Measurements from ENCODE around the gene NAV3. TPM values are rescaled to one million over a fixed set of nuclear protein-coding genes. Genes with fewer than 3 reads are reported as not detected.

NAV3 gene
- total and polyA plus RNA-seq, 4 donors, result 0.25 to 40.3 (median 3.9) TPM

- Histone ChIP-seq H3K4me1 (ENCODE audit: control insufficient read depth in 1 of 2, insufficient read depth in 2 of 2, low read length in 2 of 2) (no peaks in the 10 kb centered on the region), H3K27me3 (ENCODE audit: control insufficient read depth in 1 of 2, insufficient read depth in 2 of 2, low read length in 1 of 2) (no peaks in the 10 kb centered on the region), H3K4me3 (ENCODE audit: low read length in 2 of 2) (no peak overlapping the region), H3K9me3 (ENCODE audit: control insufficient read depth, low read length) (no peaks in the 10 kb centered on the region), H3K27ac (ENCODE audit: low read depth in 1 of 2, low read length in 2 of 2) (no peak overlapping the region), H3K36me3 (ENCODE audit: control insufficient read depth in 1 of 2, insufficient read depth in 2 of 2, low read length in 1 of 2) (no peaks in the 10 kb centered on the region)
- intact Hi-C loops (cut with DNase I), result no loop called here
- 85 to 94% methylated on average over 2 of the region's 2 CpGs for WGBS, 2 donors
- ATAC-seq (ENCODE audit: low FRiP score) (no peak), DNase-seq (no peak)
These were observed 164.9 kb downstream of the NAV3 start for GRCh38 chr12:77995436-77996167.

- Histone ChIP-seq H3K27ac (ENCODE audit: low read depth in 1 of 2, low read length in 2 of 2) (no peak overlapping the region), H3K4me3 (ENCODE audit: low read length in 2 of 2) (no peak overlapping the region), H3K9me3 (ENCODE audit: control insufficient read depth, low read length) (no peaks in the 10 kb centered on the region), H3K36me3 (ENCODE audit: control insufficient read depth in 1 of 2, insufficient read depth in 2 of 2, low read length in 1 of 2) (no peaks in the 10 kb centered on the region), H3K4me1 (ENCODE audit: control insufficient read depth in 1 of 2, insufficient read depth in 2 of 2, low read length in 2 of 2) (no peaks in the 10 kb centered on the region), H3K27me3 (ENCODE audit: control insufficient read depth in 1 of 2, insufficient read depth in 2 of 2, low read length in 1 of 2) (no peaks in the 10 kb centered on the region)
- DNase-seq, result no peak
- no peak for ATAC-seq (ENCODE audit: low FRiP score)
- intact Hi-C loops (cut with DNase I), result no loop called here
- 78 to 81% methylated on average over 4 of the region's 4 CpGs for WGBS, 2 donors
These were observed 166.0 kb downstream of the NAV3 start for GRCh38 chr12:77996670-77997069.

- DNase-seq (no peak), ATAC-seq (ENCODE audit: low FRiP score) (no peak)
- H3K4me3 ChIP-seq (ENCODE audit: low read length in 2 of 2), result no peak overlapping the region
- 71% methylated on average over 2 of the region's 2 CpGs for WGBS, 2 donors
- no peaks in the 10 kb centered on the region for H3K4me1 ChIP-seq (ENCODE audit: control insufficient read depth in 1 of 2, insufficient read depth in 2 of 2, low read length in 2 of 2)
- intact Hi-C loops (cut with DNase I), result no loop called here
- no peaks in the 10 kb centered on the region for H3K36me3 ChIP-seq (ENCODE audit: control insufficient read depth in 1 of 2, insufficient read depth in 2 of 2, low read length in 1 of 2)
- no peak overlapping the region for H3K27ac ChIP-seq (ENCODE audit: low read depth in 1 of 2, low read length in 2 of 2)
- no peaks in the 10 kb centered on the region for H3K9me3 ChIP-seq (ENCODE audit: control insufficient read depth, low read length)
- H3K27me3 ChIP-seq (ENCODE audit: control insufficient read depth in 1 of 2, insufficient read depth in 2 of 2, low read length in 1 of 2), result no peaks in the 10 kb centered on the region
These were observed 167.6 kb downstream of the NAV3 start for GRCh38 chr12:77998236-77998786.

- WGBS, 2 donors, result 61 to 65% methylated on average over 4 of the region's 4 CpGs
- Histone ChIP-seq H3K4me3 (ENCODE audit: low read length in 2 of 2) (no peak overlapping the region), H3K27me3 (ENCODE audit: control insufficient read depth in 1 of 2, insufficient read depth in 2 of 2, low read length in 1 of 2) (no peaks in the 10 kb centered on the region), H3K9me3 (ENCODE audit: control insufficient read depth, low read length) (no peaks in the 10 kb centered on the region), H3K27ac (ENCODE audit: low read depth in 1 of 2, low read length in 2 of 2) (no peak overlapping the region), H3K4me1 (ENCODE audit: control insufficient read depth in 1 of 2, insufficient read depth in 2 of 2, low read length in 2 of 2) (no peaks in the 10 kb centered on the region), H3K36me3 (ENCODE audit: control insufficient read depth in 1 of 2, insufficient read depth in 2 of 2, low read length in 1 of 2) (no peaks in the 10 kb centered on the region)
- DNase-seq (no peak), ATAC-seq (ENCODE audit: low FRiP score) (no peak)
- intact Hi-C loops (cut with DNase I), result no loop called here
These were observed 168.5 kb downstream of the NAV3 start for GRCh38 chr12:77999074-77999715.

GRCh38 chr12:78002878-78003277 lies 172.2 kb downstream of the NAV3 start:
- Histone ChIP-seq H3K27me3 (ENCODE audit: control insufficient read depth in 1 of 2, insufficient read depth in 2 of 2, low read length in 1 of 2) (no peaks in the 10 kb centered on the region), H3K36me3 (ENCODE audit: control insufficient read depth in 1 of 2, insufficient read depth in 2 of 2, low read length in 1 of 2) (no peaks in the 10 kb centered on the region), H3K9me3 (ENCODE audit: control insufficient read depth, low read length) (peaks cover 2% of the 10 kb centered on the region), H3K4me3 (ENCODE audit: low read length in 2 of 2) (no peak overlapping the region), H3K4me1 (ENCODE audit: control insufficient read depth in 1 of 2, insufficient read depth in 2 of 2, low read length in 2 of 2) (no peaks in the 10 kb centered on the region), H3K27ac (ENCODE audit: low read depth in 1 of 2, low read length in 2 of 2) (no peak overlapping the region)
- ATAC-seq (ENCODE audit: low FRiP score) (no peak), DNase-seq (no peak)
- 39 to 58% methylated on average over 1 of the region's 1 CpG for WGBS, 2 donors
- intact Hi-C loops (cut with DNase I), result no loop called here

DNA sequence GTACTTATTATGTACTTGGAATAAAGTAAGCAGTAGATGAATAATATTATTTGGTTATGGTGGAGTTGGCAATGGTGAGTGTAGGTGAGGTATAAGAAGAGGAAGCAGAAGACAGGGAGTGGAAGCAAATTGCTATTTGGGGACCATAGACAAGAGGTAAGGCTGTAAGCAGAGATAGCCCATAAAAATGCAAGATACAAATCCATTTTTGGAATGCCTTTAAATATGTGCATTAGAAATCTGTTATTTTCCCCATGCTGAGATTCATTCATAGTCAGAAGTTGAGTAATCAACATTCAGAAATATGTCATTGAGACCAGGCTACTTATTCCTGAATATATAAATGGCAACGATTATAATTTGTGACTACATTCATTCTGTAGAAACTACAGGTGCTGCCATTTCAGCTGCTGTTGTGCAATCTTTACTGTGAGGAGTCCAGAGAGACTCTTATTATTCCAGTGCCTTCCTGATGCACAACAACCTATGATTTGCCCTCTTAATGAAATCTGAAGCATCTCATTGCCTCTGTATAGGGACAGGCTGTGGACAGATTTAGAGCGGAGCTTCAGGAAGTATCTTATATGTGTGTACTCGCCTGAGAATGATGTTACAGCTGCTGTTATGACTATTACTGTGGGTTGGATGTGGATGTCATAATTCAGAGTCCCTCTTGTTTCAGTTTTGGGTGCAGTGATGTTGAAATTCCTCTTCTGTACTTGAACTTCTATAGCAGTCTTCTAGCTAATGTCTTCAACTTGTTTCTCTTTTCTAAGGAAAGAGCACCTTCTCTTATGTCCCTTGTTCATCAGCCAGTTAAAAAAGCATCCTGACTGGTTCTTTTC lies 173.8 kb downstream of the NAV3 start:
- Histone ChIP-seq H3K27ac (ENCODE audit: low read depth in 1 of 2, low read length in 2 of 2) (no peak overlapping the region), H3K9me3 (ENCODE audit: control insufficient read depth, low read length) (peaks cover 2% of the 10 kb centered on the region), H3K36me3 (ENCODE audit: control insufficient read depth in 1 of 2, insufficient read depth in 2 of 2, low read length in 1 of 2) (no peaks in the 10 kb centered on the region), H3K4me3 (ENCODE audit: low read length in 2 of 2) (no peak overlapping the region), H3K4me1 (ENCODE audit: control insufficient read depth in 1 of 2, insufficient read depth in 2 of 2, low read length in 2 of 2) (no peaks in the 10 kb centered on the region), H3K27me3 (ENCODE audit: control insufficient read depth in 1 of 2, insufficient read depth in 2 of 2, low read length in 1 of 2) (no peaks in the 10 kb centered on the region)
- DNase-seq, result no peak
- ATAC-seq (ENCODE audit: low FRiP score), result no peak
- WGBS, 2 donors, result 69 to 71% methylated on average over 3 of the region's 3 CpGs
- intact Hi-C loops (cut with DNase I), result no loop called here

DNA sequence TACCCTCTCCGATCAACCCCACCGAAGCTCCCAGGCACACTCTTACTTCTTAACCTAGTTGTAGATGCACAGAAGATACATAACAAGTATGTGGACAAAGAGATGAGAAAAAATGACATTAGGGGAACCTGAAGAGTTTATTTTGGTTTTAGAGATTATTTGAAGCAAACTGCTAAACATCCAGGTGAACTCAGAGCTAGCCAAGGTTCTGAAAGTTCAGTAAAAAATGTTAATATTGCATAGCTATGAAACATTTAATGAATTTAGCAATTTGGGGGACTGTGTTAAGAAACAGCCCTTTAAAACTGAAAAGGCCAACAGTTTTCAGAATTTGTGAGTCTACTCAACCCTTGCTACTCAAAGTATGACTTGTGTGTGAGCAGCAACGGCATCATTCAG lies 174.4 kb downstream of the NAV3 start:
- WGBS, 2 donors, result 91% methylated on average over 3 of the region's 3 CpGs
- Histone ChIP-seq H3K9me3 (ENCODE audit: control insufficient read depth, low read length) (peaks cover 2% of the 10 kb centered on the region), H3K27me3 (ENCODE audit: control insufficient read depth in 1 of 2, insufficient read depth in 2 of 2, low read length in 1 of 2) (no peaks in the 10 kb centered on the region), H3K4me3 (ENCODE audit: low read length in 2 of 2) (no peak overlapping the region), H3K4me1 (ENCODE audit: control insufficient read depth in 1 of 2, insufficient read depth in 2 of 2, low read length in 2 of 2) (no peaks in the 10 kb centered on the region), H3K36me3 (ENCODE audit: control insufficient read depth in 1 of 2, insufficient read depth in 2 of 2, low read length in 1 of 2) (no peaks in the 10 kb centered on the region), H3K27ac (ENCODE audit: low read depth in 1 of 2, low read length in 2 of 2) (no peak overlapping the region)
- no peak for ATAC-seq (ENCODE audit: low FRiP score)
- intact Hi-C loops (cut with DNase I), result no loop called here
- no peak for DNase-seq

DNA sequence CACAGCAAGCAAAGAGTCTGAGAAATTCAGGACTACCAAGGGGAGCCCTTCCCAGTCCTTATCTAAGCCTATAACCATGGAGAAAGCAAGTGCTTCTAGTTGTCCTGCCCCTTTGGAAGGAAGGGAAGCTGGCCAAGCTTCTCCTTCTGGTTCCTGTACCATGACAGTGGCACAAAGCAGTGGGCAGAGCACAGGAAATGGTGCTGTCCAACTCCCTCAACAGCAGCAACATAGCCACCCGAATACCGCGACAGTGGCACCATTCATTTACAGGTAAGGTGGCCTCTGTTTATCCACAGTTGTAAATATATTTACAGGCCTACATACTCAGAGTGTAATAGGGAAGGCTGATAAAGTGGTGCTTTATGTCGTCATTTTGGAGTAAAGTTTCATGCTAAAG lies 176.5 kb downstream of the NAV3 start:
- no peak for ATAC-seq (ENCODE audit: low FRiP score)
- Histone ChIP-seq H3K36me3 (ENCODE audit: control insufficient read depth in 1 of 2, insufficient read depth in 2 of 2, low read length in 1 of 2) (no peaks in the 10 kb centered on the region), H3K4me3 (ENCODE audit: low read length in 2 of 2) (no peak overlapping the region), H3K9me3 (ENCODE audit: control insufficient read depth, low read length) (peaks cover 2% of the 10 kb centered on the region), H3K4me1 (ENCODE audit: control insufficient read depth in 1 of 2, insufficient read depth in 2 of 2, low read length in 2 of 2) (no peaks in the 10 kb centered on the region), H3K27ac (ENCODE audit: low read depth in 1 of 2, low read length in 2 of 2) (no peak overlapping the region), H3K27me3 (ENCODE audit: control insufficient read depth in 1 of 2, insufficient read depth in 2 of 2, low read length in 1 of 2) (no peaks in the 10 kb centered on the region)
- 84 to 87% methylated on average over 4 of the region's 4 CpGs for WGBS, 2 donors
- no peak for DNase-seq
- intact Hi-C loops (cut with DNase I), result no loop called here

Measured in aorta (tissue), 5 donors.